Measurements from ENCODE around the gene KRTAP12-2.

Gene KRTAP12-2

DNA sequence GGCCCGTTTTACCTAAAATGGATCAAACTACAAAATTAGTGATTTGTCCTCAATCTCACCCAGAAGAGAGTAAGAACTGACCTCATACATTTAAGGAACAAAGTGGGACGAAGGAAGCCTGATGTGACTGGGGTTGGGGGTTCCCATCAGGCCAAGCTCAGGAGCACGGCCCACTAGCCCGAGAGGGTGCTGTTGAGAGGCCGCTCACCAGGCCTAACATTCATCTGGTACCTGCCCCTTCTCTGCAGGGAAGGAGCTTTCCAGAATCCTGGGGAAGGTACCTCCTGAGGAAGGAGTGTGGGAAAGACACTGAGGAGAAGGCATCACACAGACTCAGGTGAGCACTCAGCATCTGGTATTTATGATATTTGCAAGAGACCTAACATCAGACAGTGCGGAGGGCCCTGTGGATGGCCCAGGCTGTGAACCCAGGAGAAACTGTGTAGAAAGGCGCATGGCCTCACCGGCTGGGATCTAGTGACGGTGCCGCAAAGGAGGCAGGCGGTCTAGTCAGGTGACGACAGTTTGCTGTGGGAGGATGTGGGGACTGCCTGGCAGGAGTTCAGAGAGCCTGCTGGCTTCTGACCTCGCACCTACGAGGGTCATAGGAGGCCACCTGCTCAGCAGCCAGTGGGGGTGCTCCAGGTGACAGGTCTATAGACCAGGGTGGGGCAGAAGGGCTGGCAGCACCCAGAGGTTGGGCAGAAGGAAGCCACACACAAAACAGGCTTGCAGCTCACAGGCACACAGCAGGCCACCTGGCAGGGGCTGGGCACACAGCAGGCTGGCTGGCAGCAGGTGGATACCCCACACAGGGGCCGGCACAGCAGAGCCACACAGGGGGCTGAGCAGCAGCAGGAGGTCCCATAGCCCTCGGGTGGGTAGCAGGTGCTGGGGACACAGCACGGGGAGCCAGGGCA is 12.8 kb downstream of the KRTAP12-2 start:
- ChIA-PET CTCF (no interaction called here), POLR2A (no interaction called here)
- no peak overlapping the region for H3K4me3 ChIP-seq (ENCODE audit: control insufficient read depth in 1 of 7, extremely low read depth in 1 of 7, insufficient read depth in 4 of 7, low read depth in 2 of 7, low read length in 6 of 7)
- peaks cover 0 to 2% (median 0%) of the 10 kb centered on the region in 4 experiments for H3K4me1 ChIP-seq (ENCODE audit: control extremely low read depth in 1 of 4, control insufficient read depth in 4 of 4, insufficient read depth in 4 of 4, low read length in 3 of 4)
- H3K27me3 ChIP-seq (replicated peaks in 2 of 5; ENCODE audit: control insufficient read depth in 4 of 5, insufficient read depth in 5 of 5, low read length in 4 of 5), result peaks cover 0 to 6% (median 0%) of the 10 kb centered on the region in 5 experiments
- WGBS (ENCODE audit: insufficient coverage), result 94% methylated on average over 15 of the region's 17 CpGs
- no peaks in the 10 kb centered on the region for H3K36me3 ChIP-seq (ENCODE audit: control insufficient read depth in 4 of 4, insufficient read depth in 4 of 4, low read length in 3 of 4)
- H3K9me3 ChIP-seq (ENCODE audit: control extremely low read depth in 1 of 5, control insufficient read depth in 4 of 5, insufficient read depth in 2 of 5, low read depth in 1 of 5, low read length in 4 of 5), result peaks cover 3 to 39% (median 11%) of the 10 kb centered on the region in 5 experiments
- DNase-seq, result no peak
- H3K27ac ChIP-seq (ENCODE audit: insufficient read depth in 1 of 2, low read depth in 1 of 2, low read length in 2 of 2, poor library complexity in 1 of 2, severe bottlenecking in 2 of 2), result no peak overlapping the region

DNA sequence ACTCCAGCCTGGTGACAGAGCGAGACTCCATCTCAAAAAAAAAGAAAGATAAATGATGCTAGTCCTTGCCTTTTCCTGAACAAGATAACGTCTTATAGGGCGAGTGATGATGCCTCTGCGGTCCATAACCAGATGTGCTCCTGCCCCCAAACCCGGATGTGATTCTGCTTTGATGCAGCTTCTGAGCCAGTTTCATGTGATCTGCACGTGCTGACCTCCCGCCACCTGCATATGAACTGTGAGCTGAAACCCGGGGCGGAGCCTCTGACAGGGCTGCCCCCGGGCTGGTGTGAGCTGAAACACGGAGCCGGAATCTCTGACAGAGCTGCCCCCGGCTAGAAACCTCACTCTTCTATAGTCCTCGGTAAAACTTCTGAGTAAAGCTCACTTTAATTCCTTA is 13.6 kb downstream of the KRTAP12-2 start:
- ChIA-PET CTCF (no interaction called here), POLR2A (no interaction called here)
- peaks cover 0 to 2% (median 0%) of the 10 kb centered on the region in 4 experiments for H3K4me1 ChIP-seq (ENCODE audit: control extremely low read depth in 1 of 4, control insufficient read depth in 4 of 4, insufficient read depth in 4 of 4, low read length in 3 of 4)
- no peaks in the 10 kb centered on the region for H3K36me3 ChIP-seq (ENCODE audit: control insufficient read depth in 4 of 4, insufficient read depth in 4 of 4, low read length in 3 of 4)
- no peak overlapping the region for H3K27ac ChIP-seq (ENCODE audit: insufficient read depth in 1 of 2, low read depth in 1 of 2, low read length in 2 of 2, poor library complexity in 1 of 2, severe bottlenecking in 2 of 2)
- H3K4me3 ChIP-seq (ENCODE audit: control insufficient read depth in 1 of 7, extremely low read depth in 1 of 7, insufficient read depth in 4 of 7, low read depth in 2 of 7, low read length in 6 of 7), result no peak overlapping the region
- H3K9me3 ChIP-seq (ENCODE audit: control extremely low read depth in 1 of 5, control insufficient read depth in 4 of 5, insufficient read depth in 2 of 5, low read depth in 1 of 5, low read length in 4 of 5), result peaks cover 3 to 37% (median 9%) of the 10 kb centered on the region in 5 experiments
- peaks cover 0 to 13% (median 0%) of the 10 kb centered on the region in 5 experiments for H3K27me3 ChIP-seq (replicated peaks in 2 of 5; ENCODE audit: control insufficient read depth in 4 of 5, insufficient read depth in 5 of 5, low read length in 4 of 5)
- DNase-seq, result no peak
- WGBS (ENCODE audit: insufficient coverage), result 85% methylated on average over 11 of the region's 14 CpGs

DNA sequence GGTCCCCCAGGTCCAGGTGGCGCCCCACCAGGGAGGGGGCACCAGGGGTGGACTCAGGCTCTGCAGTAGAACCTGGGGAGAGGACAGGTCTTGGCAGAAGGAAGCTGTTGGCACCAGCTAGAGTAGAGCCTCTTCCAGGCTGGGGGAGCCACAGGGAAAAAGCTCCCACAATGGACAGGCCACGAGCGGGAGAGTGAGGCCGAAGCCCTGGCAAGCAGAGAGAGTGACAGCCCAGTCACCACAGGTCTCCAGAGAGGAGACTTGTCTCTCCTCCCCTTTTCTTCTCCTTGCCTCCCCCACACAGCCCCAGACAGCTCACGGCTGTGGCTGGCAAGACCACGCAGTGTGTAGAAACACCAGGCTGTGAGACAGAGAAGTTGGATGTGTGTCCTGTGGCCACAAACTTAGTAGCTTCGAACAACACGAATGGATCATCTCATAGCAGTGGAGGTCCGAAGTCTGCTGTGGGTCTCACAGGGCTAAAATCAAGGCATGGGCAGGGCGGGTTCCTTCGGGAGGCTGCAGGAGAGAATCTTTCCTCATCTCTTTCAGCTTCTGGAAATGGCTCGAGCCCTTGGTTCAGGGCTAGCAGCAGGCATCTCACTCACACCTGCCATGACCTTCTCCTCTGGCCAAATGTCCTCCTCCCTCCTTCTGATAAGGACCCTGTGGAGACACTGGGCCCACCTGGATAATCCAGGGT is 15.6 kb downstream of the KRTAP12-2 start:
- H3K4me1 ChIP-seq (ENCODE audit: control extremely low read depth in 1 of 4, control insufficient read depth in 4 of 4, insufficient read depth in 4 of 4, low read length in 3 of 4), result peaks cover 0 to 2% (median 0%) of the 10 kb centered on the region in 4 experiments
- CTCF ChIA-PET, result no interaction called here
- H3K36me3 ChIP-seq (ENCODE audit: control insufficient read depth in 4 of 4, insufficient read depth in 4 of 4, low read length in 3 of 4), result no peaks in the 10 kb centered on the region
- 89% methylated on average over 10 of the region's 12 CpGs for WGBS (ENCODE audit: insufficient coverage)
- POLR2A ChIA-PET, result no interaction called here
- H3K27me3 ChIP-seq (replicated peaks in 2 of 5; ENCODE audit: control insufficient read depth in 4 of 5, insufficient read depth in 5 of 5, low read length in 4 of 5), result peaks cover 0 to 25% (median 0%) of the 10 kb centered on the region in 5 experiments
- H3K27ac ChIP-seq (ENCODE audit: insufficient read depth in 1 of 2, low read depth in 1 of 2, low read length in 2 of 2, poor library complexity in 1 of 2, severe bottlenecking in 2 of 2), result no peak overlapping the region
- no peak for DNase-seq
- peaks cover 0 to 22% (median 4%) of the 10 kb centered on the region in 5 experiments for H3K9me3 ChIP-seq (ENCODE audit: control extremely low read depth in 1 of 5, control insufficient read depth in 4 of 5, insufficient read depth in 2 of 5, low read depth in 1 of 5, low read length in 4 of 5)
- no peak overlapping the region for H3K4me3 ChIP-seq (ENCODE audit: control insufficient read depth in 1 of 7, extremely low read depth in 1 of 7, insufficient read depth in 4 of 7, low read depth in 2 of 7, low read length in 6 of 7)

DNA sequence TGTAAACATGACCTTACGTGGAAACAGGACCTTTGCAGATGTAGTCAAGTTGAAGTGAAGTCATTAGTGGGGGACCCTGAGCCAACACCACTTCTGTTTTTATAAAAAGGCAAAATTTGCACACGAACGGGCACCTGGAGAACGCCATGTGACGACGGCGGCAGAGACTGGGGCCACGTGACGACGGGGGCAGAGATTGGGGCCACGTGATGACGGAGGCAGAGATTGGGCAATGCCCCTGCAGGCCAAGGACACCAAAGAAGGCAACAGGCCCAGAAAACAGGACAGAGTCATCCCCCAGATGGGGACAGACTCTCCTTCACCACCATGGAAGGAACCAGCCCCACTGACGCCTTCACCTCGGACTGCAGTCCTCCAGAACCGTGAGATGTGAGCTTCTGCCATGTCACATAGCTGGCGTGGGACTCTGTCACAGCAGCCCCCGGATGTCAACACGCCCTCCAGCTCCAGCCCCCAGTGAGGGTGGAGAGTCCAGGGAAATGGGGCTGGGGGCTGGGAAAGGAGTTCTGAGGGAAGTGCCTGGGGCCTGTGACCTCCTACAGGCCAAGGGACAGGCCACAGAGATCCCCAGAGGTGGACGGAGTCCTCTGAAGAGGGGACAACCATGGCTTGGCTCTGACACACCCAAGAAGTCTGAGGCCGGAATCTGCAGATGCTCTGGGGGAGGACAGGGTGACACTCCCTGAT is 16.3 kb downstream of the KRTAP12-2 start:
- WGBS (ENCODE audit: insufficient coverage), result 93% methylated on average over 19 of the region's 20 CpGs
- H3K36me3 ChIP-seq (ENCODE audit: control insufficient read depth in 4 of 4, insufficient read depth in 4 of 4, low read length in 3 of 4), result no peaks in the 10 kb centered on the region
- no peak overlapping the region for H3K4me3 ChIP-seq (ENCODE audit: control insufficient read depth in 1 of 7, extremely low read depth in 1 of 7, insufficient read depth in 4 of 7, low read depth in 2 of 7, low read length in 6 of 7)
- no peak overlapping the region for H3K27ac ChIP-seq (ENCODE audit: insufficient read depth in 1 of 2, low read depth in 1 of 2, low read length in 2 of 2, poor library complexity in 1 of 2, severe bottlenecking in 2 of 2)
- peaks cover 0 to 16% (median 2%) of the 10 kb centered on the region in 5 experiments for H3K9me3 ChIP-seq (ENCODE audit: control extremely low read depth in 1 of 5, control insufficient read depth in 4 of 5, insufficient read depth in 2 of 5, low read depth in 1 of 5, low read length in 4 of 5)
- peaks cover 0 to 2% (median 0%) of the 10 kb centered on the region in 4 experiments for H3K4me1 ChIP-seq (ENCODE audit: control extremely low read depth in 1 of 4, control insufficient read depth in 4 of 4, insufficient read depth in 4 of 4, low read length in 3 of 4)
- DNase-seq, result no peak
- H3K27me3 ChIP-seq (replicated peaks in 2 of 5; ENCODE audit: control insufficient read depth in 4 of 5, insufficient read depth in 5 of 5, low read length in 4 of 5), result peaks cover 0 to 25% (median 0%) of the 10 kb centered on the region in 5 experiments
- POLR2A ChIA-PET, result no interaction called here
- CTCF ChIA-PET, result no interaction called here

DNA sequence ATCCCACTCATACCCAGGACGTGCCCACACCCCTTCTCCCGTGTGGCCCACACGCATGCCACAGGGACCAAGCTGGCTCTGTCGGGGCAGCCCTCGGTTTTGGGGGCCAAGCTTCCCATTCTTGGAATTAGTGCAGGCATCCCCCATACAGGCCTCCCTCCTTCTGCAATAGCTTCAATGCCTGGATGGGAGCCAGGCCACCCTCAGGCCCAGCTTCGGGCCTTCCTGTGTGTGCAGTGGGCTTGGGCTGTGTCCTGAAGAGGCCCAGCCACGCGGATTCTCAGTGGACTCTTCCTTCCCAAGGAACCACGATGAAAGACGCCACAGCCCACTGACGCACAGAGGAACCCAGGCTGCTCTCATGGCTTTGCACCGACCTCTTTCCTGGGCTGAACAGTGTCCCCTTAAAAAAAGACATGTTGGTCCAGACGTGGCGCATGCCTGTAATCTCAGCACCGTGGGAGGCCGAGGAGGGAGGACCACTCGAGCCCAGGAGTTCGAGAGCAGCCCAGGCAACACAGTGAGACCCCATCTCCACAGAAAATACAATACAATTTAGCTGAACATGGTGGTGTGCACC is 17.1 kb downstream of the KRTAP12-2 start:
- H3K27me3 ChIP-seq (replicated peaks in 2 of 5; ENCODE audit: control insufficient read depth in 4 of 5, insufficient read depth in 5 of 5, low read length in 4 of 5), result peaks cover 0 to 23% (median 0%) of the 10 kb centered on the region in 5 experiments
- peaks cover 0 to 13% (median 2%) of the 10 kb centered on the region in 5 experiments for H3K9me3 ChIP-seq (ENCODE audit: control extremely low read depth in 1 of 5, control insufficient read depth in 4 of 5, insufficient read depth in 2 of 5, low read depth in 1 of 5, low read length in 4 of 5)
- CTCF ChIA-PET, result no interaction called here
- no peak overlapping the region for H3K27ac ChIP-seq (ENCODE audit: insufficient read depth in 1 of 2, low read depth in 1 of 2, low read length in 2 of 2, poor library complexity in 1 of 2, severe bottlenecking in 2 of 2)
- no peaks in the 10 kb centered on the region for H3K36me3 ChIP-seq (ENCODE audit: control insufficient read depth in 4 of 4, insufficient read depth in 4 of 4, low read length in 3 of 4)
- no peak for DNase-seq
- POLR2A ChIA-PET, result no interaction called here
- WGBS (ENCODE audit: insufficient coverage), result 93% methylated on average over 16 of the region's 18 CpGs
- H3K4me3 ChIP-seq (ENCODE audit: control insufficient read depth in 1 of 7, extremely low read depth in 1 of 7, insufficient read depth in 4 of 7, low read depth in 2 of 7, low read length in 6 of 7), result no peak overlapping the region
- peaks cover 0 to 2% (median 0%) of the 10 kb centered on the region in 4 experiments for H3K4me1 ChIP-seq (ENCODE audit: control extremely low read depth in 1 of 4, control insufficient read depth in 4 of 4, insufficient read depth in 4 of 4, low read length in 3 of 4)

DNA sequence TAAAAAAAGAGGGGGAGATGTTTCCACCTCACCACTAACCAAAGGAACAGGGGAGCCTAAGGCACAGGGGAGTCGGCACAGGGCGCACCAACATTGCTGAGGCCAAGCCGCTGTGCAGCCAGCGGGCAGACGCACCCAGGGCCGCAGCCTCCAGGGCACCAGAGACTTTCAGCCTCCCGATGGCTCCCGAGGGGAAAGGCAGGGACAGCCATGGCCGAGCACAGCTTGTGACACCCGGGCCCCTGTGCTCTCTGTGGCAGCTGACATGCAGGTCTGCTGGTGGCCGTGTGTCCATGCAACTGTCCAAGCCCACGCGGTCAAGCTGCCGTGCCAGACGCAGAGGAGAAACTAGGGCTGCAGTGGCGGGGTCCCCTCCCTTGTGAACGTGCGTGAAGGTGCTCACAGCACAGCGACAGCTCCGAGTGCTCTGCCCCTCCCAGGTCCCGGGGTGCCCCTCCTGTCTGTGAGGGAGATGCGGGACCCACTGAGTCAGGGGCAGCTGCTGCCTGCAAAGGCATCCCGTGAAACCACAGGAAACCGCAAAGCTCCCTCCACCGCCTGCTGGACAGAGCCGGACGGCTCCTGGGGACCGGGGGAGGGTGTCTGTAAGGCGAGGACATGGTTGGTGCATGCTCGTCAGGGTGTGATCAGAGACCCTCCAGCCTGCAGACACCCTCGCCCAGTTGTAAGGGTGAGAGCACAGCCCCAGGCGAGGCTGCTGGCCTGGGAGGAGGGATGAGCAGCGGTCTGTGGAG is 18.0 kb downstream of the KRTAP12-2 start:
- CTCF ChIA-PET, result no interaction called here
- POLR2A ChIA-PET, result no interaction called here

More for the DNA sequence above, 18.0 kb downstream of the KRTAP12-2 start:
- peaks cover 3 to 14% (median 8%) of the 10 kb centered on the region in 5 experiments for H3K9me3 ChIP-seq (ENCODE audit: control extremely low read depth in 1 of 5, control insufficient read depth in 4 of 5, insufficient read depth in 2 of 5, low read depth in 1 of 5, low read length in 4 of 5)
- peaks cover 0 to 2% (median 0%) of the 10 kb centered on the region in 4 experiments for H3K4me1 ChIP-seq (ENCODE audit: control extremely low read depth in 1 of 4, control insufficient read depth in 4 of 4, insufficient read depth in 4 of 4, low read length in 3 of 4)
- H3K27ac ChIP-seq (ENCODE audit: insufficient read depth in 1 of 2, low read depth in 1 of 2, low read length in 2 of 2, poor library complexity in 1 of 2, severe bottlenecking in 2 of 2), result no peak overlapping the region
- peaks cover 0 to 18% (median 0%) of the 10 kb centered on the region in 5 experiments for H3K27me3 ChIP-seq (replicated peaks in 2 of 5; ENCODE audit: control insufficient read depth in 4 of 5, insufficient read depth in 5 of 5, low read length in 4 of 5)
- no peak for DNase-seq
- H3K36me3 ChIP-seq (ENCODE audit: control insufficient read depth in 4 of 4, insufficient read depth in 4 of 4, low read length in 3 of 4), result no peaks in the 10 kb centered on the region
- H3K4me3 ChIP-seq (ENCODE audit: control insufficient read depth in 1 of 7, extremely low read depth in 1 of 7, insufficient read depth in 4 of 7, low read depth in 2 of 7, low read length in 6 of 7), result no peak overlapping the region
- WGBS (ENCODE audit: insufficient coverage), result 83% methylated on average over 32 of the region's 33 CpGs
